Body of pancreas (tissue), 4 donors: ENCODE results near the gene THBD. TPM values are rescaled to one million over a fixed set of nuclear protein-coding genes. Genes with fewer than 3 reads are reported as not detected.

Experiments used
- ATAC-seq: fragments of 150-250 bp; one replicate; pipeline ENCODE4 v1.9.1; 2016
- DNase-seq, 4 donors: peaks; one replicate each; pipeline ENCODE4 v3.0.0-alpha.2; 2019
- H3K27ac ChIP-seq, 4 donors: fragments of 200-600 bp; sonication (generic); 1 replicate in 3 of 4; 2 replicates in 1 of 4; pipeline versions ENCODE4 v1.5.1 to v1.6.1; 2016 to 2019; ENCODE audit warnings: mild to moderate bottlenecking in 1 of 4, mixed read lengths in 1 of 4, moderate library complexity in 1 of 4
- H3K27me3 ChIP-seq, 2 donors: fragments of 200-600 bp; sonication (generic); one replicate each; pipeline ENCODE4 v1.6.0; 2016; ENCODE audit warnings: mild to moderate bottlenecking in 1 of 2
- H3K36me3 ChIP-seq, 2 donors: fragments of 200-600 bp; sonication (generic); replicated peaks in 1 of 2; 2 replicates each; pipeline ENCODE4 v1.5.1; 2016; ENCODE audit warnings: low read depth in 2 of 2; ENCODE audit not compliant: insufficient read depth in 1 of 2
- H3K4me1 ChIP-seq: fragments of 200-600 bp; sonication (generic); one replicate; pipeline ENCODE4 v1.6.0; 2016
- H3K4me3 ChIP-seq, 2 donors: fragments of 200-600 bp; sonication (generic); 1 replicate in 1 of 2; 2 replicates in 1 of 2; pipeline ENCODE4 v1.5.1; 2016 to 2019
- H3K9me3 ChIP-seq, 3 donors: fragments of 200-600 bp; sonication (generic); 1 replicate in 2 of 3; 2 replicates in 1 of 3; pipeline ENCODE4 v1.5.1; 2016
- POLR2A ChIP-seq, 3 donors: fragments of 450-650 bp; IDR thresholded peaks; one replicate each; pipeline ENCODE4 v1.6.1; 2016; ENCODE audit warnings: antibody characterized with exemption in 3 of 3, mild to moderate bottlenecking in 2 of 3
- WGBS, 2 donors: methylation state at CpG; one replicate each; pipeline ENCODE4 v1.1.5; 2017; 5-methylcytosine and 5-hydroxymethylcytosine counted together
- intact Hi-C: fragments of 100-400 bp; cut with DNase I; formaldehyde crosslinking; loops from one replicate; pipeline ENCODE4 v1.15.1; 2023
- total RNA-seq, 2 donors: library from RNA; depleted of rRNA; stranded (reverse); fragments of >200 nt; gene quantifications; one replicate each; pipeline ENCODE4 v1.1.0, GENCODE V29; 2016
- TF ChIP-seq, protein P1 (sequence below), 7 experiments: fragments of 450-650 bp in 4 of 7; fragments of 200-600 bp in 3 of 7; sonication (generic) in 3 of 7; IDR thresholded peaks; one replicate each; pipeline ENCODE4 v1.5.1; 2016 to 2019; ENCODE audit warnings: antibody characterized with exemption in 7 of 7

The THBD gene
- total RNA-seq, 2 donors from 2014 or later: 14.3 to 44.2 TPM

GRCh38 chr20:23005776-23006175, 43.7 kb downstream of the THBD start:
- Histone ChIP-seq H3K4me1 (no peaks in the 10 kb centered on the region), H3K4me3 (no peak overlapping the region), H3K36me3 (no peaks in the 10 kb centered on the region), H3K27me3 (no peaks in the 10 kb centered on the region), H3K9me3 (no peaks in the 10 kb centered on the region), H3K27ac (no peak overlapping the region)
- intact Hi-C loops: no loop called here
- ATAC-seq: no peak
- TF ChIP-seq, protein P1, sequence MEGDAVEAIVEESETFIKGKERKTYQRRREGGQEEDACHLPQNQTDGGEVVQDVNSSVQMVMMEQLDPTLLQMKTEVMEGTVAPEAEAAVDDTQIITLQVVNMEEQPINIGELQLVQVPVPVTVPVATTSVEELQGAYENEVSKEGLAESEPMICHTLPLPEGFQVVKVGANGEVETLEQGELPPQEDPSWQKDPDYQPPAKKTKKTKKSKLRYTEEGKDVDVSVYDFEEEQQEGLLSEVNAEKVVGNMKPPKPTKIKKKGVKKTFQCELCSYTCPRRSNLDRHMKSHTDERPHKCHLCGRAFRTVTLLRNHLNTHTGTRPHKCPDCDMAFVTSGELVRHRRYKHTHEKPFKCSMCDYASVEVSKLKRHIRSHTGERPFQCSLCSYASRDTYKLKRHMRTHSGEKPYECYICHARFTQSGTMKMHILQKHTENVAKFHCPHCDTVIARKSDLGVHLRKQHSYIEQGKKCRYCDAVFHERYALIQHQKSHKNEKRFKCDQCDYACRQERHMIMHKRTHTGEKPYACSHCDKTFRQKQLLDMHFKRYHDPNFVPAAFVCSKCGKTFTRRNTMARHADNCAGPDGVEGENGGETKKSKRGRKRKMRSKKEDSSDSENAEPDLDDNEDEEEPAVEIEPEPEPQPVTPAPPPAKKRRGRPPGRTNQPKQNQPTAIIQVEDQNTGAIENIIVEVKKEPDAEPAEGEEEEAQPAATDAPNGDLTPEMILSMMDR (IDR thresholded peaks at IDR 0.05): no peak
- no peak for TF ChIP-seq POLR2A (IDR thresholded peaks at IDR 0.05)
- no peak for DNase-seq

GRCh38 chr20:23003881-23004460, 45.5 kb downstream of the THBD start:
- no peak overlapping the region for H3K27ac ChIP-seq
- intact Hi-C loops: no loop called here

DNA sequence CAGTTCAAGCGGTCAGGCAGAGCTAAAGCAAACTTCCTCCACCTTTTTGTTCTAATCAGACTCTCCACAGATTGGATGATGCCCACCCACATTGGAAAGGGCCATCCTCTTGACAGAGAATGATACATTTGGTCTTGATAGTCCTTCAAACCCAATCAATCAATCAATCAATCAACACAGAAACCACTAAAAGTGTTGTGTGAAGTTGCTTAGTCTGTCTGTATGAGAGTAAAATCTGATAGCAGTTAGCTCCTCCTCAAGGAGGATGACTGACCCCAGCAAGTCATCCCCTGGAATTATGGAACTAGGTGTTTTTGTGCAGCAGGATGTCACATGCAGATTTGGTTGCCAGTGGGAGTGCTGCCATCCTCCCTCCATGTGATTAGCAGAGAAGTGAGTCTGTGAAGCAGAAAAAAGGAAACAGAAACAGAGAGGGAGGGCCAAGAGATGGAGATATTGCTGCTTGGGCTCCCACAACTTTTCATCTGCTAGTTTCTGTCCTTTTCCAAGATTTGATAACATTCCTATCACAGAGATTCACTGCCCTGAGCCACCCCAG, 46.3 kb downstream of the THBD start:
- Histone ChIP-seq H3K27me3 (no peaks in the 10 kb centered on the region), H3K4me3 (no peak overlapping the region), H3K4me1 (no peaks in the 10 kb centered on the region), H3K27ac (no peak overlapping the region), H3K36me3 (no peaks in the 10 kb centered on the region), H3K9me3 (no peaks in the 10 kb centered on the region)
- no peak for TF ChIP-seq POLR2A (IDR thresholded peaks at IDR 0.05)
- TF ChIP-seq, protein P1 (IDR thresholded peaks at IDR 0.05): no peak
- DNase-seq: no peak
- no peak for ATAC-seq
- intact Hi-C loops: no loop called here
- 61 to 77% methylated on average over 1 of the region's 1 CpG for WGBS, 2 donors

More at GRCh38 chr20:23003881-23004460, 45.5 kb downstream of the THBD start:
- H3K9me3 ChIP-seq: no peaks in the 10 kb centered on the region
- no peak overlapping the region for H3K4me3 ChIP-seq
- TF ChIP-seq, protein P1 (IDR thresholded peaks at IDR 0.05): no peak
- TF ChIP-seq POLR2A (IDR thresholded peaks at IDR 0.05): no peak
- no peaks in the 10 kb centered on the region for H3K4me1 ChIP-seq
- H3K36me3 ChIP-seq: no peaks in the 10 kb centered on the region
- 43 to 48% methylated on average over 2 of the region's 2 CpGs for WGBS, 2 donors
- DNase-seq (no peak), ATAC-seq (no peak)
- H3K27me3 ChIP-seq: no peaks in the 10 kb centered on the region

DNA sequence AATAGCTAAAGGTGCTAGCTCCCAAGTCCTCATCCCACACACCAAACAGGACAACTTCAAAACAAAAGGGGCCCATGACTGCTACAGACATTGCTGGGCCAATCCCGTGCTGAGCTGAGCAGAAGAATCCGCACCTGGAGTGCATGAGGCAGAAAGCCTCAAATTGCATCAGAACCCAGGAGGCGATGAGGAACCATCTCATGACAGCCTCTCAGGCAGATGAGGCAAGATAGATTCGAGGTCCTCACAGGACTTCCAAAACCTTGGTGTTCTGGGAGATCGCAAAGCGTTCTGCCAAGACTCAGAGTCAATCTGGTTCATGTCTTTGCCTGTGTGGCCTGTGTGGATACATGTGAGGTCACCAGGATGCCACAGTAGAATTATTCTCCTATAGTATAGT, 47.2 kb downstream of the THBD start:
- no peaks in the 10 kb centered on the region for H3K27me3 ChIP-seq
- intact Hi-C loops: no loop called here
- H3K36me3 ChIP-seq: no peaks in the 10 kb centered on the region

More for the DNA sequence above, 47.2 kb downstream of the THBD start:
- H3K4me1 ChIP-seq: no peaks in the 10 kb centered on the region
- ATAC-seq: no peak
- no peak overlapping the region for H3K4me3 ChIP-seq
- WGBS, 2 donors: 71 to 74% methylated on average over 3 to 6 of the region's 6 CpGs
- no peak overlapping the region for H3K27ac ChIP-seq
- no peaks in the 10 kb centered on the region for H3K9me3 ChIP-seq
- no peak for DNase-seq
- no peak for TF ChIP-seq POLR2A (IDR thresholded peaks at IDR 0.05)
- TF ChIP-seq, protein P1 (IDR thresholded peaks at IDR 0.05): no peak
